ENCODE measurements around the gene SIN3B.

Gene SIN3B

DNA sequence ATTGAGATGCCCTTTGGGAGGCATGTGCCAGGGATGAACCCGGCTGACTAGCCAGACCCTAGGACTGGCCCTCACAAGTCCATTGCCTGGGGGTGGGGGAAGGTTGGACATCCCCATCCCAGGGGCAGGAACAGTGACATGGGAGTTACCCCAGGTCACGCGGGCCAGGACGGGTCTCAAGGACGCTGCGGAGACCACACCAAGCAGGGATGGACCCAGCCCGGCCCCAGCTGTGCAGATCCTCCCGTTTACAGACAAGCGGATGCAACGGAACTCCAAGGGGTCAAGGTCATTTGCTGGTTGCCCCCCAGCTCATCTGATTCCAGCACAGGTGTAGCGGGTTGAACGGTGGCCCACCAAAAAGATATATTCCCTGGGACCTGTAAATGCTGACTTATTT, 79.6 kb downstream of the SIN3B start:
- DNase-seq (ENCODE audit: low read depth in 1 of 2, low spot score in 1 of 2): no peak

DNA sequence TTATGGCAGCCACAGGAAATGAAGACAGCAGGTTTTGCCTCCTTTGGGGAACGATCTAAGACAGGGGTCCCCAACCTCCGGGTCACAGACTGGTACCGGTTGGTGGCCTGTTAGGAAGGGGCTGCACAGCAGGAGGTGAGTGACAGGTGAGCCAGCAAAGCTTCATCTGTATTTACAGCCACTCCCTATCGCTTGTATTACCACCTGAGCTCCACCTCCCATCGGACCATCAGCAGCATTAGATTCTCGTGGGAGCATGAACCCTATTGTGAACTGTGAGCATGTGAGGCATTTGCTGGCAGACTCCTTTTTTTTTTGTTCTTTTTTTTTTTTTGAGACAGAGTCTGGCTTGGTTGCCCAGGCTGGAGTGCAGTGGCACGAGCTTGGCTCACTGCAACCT, 81.8 kb downstream of the SIN3B start:
- no peak for DNase-seq (ENCODE audit: low read depth in 1 of 2, low spot score in 1 of 2)

DNA sequence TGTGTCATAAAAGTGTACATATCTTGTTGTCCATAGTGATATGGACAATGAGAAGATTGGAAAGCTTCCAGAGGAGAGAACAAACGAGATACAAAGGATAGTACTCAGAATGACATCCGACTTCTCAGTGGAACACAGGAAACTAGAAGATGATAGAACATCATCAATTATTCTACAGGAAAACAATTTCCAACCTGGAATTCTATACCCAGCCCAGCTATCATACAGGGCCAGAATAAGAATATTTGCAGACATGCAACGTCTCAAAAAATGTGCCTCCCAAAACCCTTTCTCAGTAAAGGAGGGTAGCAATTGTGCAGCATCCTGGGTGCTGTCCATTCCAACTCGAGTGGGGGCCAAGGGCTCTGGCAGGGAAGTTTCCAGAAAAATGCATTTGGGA, 83.6 kb downstream of the SIN3B start:
- DNase-seq (ENCODE audit: low read depth in 1 of 2, low spot score in 1 of 2): no peak

DNA sequence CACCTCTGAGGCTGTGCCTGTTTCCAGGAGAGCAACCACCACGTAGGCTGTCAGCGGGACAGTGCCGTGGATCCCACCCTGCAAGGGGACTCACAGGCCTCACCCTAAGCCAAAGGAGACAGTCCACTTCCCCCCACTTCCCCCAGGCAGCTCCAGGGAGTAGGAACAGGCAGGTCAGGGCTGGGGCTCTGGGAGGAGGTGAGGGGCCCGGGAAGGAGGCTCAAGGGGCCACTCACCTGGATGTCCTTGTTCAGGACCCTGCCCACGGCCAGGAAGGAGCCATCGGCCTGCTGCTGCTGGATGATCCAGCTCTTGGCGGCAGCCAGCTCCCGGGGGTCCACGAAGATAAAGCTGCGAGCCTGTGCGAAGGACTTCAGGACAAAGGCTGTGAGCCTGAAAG, 85.2 kb downstream of the SIN3B start:
- no peak for DNase-seq (ENCODE audit: low read depth in 1 of 2, low spot score in 1 of 2)

DNA sequence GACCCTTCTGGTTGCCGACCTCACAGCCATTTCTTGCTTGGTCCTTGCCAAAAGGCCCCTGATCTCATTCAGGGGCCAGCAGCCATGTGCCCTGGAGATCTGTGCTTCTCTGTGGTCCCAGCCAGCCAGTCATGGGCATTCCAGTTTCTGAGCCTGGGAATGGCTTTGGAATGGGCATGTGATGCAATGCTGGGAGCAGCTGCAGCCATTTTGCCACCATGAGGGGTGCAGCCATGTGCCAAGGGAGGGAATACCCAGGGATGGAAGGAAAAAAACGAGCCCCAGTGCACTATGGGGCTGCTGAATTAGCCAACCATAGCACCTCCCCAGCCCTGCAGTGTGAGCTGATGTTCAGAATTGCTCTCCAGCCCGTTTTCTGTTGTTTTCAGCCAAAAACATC, 85.9 kb downstream of the SIN3B start:
- no peak for DNase-seq (ENCODE audit: low read depth in 1 of 2, low spot score in 1 of 2)

DNA sequence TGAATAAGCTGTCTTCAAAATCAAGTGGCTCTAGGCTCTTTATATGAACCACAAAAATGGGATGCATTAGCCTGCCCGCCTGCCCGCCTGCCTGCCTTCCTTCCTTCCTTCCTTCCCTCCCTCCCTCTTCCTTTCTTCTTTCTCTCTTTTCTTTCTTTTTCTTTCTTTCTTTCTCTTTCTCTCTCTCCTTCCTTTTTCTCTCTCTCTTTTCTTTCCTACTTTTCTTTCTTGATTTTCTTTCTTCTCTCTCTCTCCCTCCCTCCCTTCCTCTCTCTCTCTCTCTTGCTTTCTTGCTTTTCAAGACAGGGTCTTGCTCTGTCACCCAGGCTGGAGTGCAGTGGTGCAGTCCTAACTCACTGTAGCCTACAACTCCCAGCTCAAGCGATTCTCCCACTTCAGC, 86.5 kb downstream of the SIN3B start:
- no peak for DNase-seq (ENCODE audit: low read depth in 1 of 2, low spot score in 1 of 2)

DNA sequence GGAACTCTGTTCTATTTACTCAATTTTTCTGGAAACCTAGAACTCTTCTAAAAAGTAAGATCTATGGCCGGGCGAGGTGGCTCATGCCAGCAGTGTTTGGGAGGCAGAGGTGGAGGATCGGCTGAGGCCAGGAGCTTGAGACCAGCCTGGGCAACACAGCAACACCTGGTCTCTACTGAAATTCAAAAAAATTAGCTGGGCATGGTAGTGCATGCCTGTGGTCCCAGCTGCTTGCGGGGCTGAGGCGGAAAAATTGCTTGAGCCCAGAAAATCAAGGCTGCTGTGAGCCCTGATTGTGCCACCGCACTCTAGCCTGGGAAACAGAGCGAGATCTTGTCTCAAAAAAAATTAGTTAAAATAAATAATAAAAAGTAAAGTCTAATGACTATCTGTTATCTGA, 88.2 kb downstream of the SIN3B start:
- DNase-seq (ENCODE audit: low read depth in 1 of 2, low spot score in 1 of 2): no peak

DNA sequence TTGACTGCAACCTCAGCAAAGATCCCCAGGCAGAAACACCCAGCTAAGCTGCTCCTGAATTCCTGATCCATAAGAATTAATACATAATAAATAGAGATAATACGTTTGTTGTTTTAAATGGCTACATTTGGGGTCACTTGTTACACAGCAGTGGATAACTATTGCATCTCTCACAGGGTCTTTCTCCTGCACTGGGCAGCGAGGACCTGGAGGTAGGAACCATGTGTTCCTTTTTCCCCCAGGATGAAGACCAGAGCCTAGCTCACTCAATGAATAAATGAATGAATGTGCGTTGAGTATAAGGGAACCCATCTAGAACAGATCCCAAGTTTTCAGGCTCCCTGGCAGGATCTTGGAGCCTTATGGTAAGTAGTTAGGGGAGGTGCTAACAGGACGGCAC, 90.3 kb downstream of the SIN3B start:
- no peak for DNase-seq (ENCODE audit: low read depth in 1 of 2, low spot score in 1 of 2)

DNA sequence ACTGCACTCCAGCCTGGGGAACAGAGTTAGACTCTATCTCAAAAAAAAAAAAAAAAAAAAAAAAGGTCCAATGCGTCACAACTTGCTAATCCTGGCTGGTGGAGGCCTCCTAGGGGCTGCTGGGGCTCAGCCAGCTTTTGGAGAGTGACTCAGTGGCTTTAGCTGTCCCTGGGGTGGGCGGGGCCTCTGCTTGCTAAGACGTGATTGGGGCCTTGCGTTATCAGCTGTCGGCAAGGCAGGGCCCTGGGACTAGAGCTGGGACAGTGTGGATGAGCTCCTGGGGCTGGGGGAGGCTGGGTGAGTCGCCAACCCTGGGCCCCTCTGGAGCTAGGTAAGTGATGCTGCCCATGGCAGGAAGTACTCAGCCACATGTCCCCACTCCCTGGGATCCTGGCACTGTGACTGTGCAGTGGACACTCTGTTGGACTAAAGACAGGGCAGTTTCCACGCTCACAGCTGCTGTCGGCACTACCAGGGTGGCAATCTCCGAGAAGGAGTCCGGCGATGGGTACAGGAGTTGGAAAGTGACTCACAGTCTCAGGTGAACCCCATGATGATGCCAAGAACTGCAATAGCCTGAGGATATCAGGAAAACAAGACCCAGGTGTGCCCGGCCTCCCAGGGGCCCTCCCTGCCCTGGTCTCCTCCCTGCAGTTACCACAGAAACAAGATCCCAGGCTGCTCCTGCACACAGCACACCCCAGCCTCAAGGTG, 91.8 kb downstream of the SIN3B start:
- no peak for DNase-seq (ENCODE audit: low read depth in 1 of 2, low spot score in 1 of 2)

DNA sequence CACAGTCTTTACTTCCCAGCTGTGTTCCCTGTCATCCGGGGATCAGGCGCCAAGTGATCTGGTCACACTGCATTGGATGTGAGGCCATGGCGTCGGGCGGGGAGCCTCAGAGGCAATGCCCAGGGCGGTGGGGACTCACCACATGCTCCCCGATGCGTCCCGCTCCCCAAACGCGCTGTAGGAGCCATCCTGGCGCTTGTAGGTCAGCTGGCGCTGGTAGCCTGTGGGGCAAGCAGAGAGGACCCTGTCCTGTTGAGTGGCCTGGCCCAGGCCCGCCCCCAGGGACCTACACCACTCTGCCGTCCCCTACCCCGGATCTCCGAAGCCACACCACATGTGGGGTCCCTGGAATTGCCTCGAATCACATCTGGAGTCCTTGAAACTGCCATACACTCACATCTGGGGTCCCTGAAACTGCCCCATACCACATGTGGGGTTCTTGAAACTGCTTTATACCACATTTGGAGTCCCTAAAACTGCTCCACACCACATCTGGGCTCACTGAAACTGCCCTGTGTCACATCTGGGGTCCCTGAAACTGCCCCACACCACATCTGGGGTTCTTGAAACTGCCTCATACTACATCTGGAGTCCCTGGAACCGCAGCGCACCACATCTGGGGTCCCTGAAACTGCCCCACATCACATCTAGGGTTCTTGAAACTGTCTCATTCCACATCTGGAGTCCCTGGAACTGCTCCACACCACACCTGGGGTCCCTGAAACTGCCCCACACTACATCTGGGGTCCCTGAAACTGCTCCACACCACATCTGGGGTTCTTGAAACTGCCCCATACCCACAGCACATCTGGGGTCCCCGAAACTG, 92.8 kb downstream of the SIN3B start:
- DNase-seq (ENCODE audit: low read depth in 1 of 2, low spot score in 1 of 2): no peak

DNA sequence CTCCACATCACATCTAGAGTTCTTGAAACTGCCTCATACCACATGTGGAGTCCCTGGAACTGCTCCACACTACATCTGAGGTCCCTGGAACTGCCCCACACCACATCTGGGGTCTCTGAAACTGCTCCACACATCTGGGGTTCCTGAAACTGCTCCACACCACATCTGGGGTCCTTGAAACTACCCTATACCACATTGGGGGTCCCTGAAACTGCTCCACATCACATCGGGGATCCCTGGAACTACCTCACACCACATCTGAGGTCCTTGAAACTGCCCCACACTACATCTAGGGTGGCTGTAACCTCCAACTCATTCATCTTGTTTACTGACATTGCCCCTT, 93.4 kb downstream of the SIN3B start:
- no peak for DNase-seq (ENCODE audit: low read depth in 1 of 2, low spot score in 1 of 2)

DNA sequence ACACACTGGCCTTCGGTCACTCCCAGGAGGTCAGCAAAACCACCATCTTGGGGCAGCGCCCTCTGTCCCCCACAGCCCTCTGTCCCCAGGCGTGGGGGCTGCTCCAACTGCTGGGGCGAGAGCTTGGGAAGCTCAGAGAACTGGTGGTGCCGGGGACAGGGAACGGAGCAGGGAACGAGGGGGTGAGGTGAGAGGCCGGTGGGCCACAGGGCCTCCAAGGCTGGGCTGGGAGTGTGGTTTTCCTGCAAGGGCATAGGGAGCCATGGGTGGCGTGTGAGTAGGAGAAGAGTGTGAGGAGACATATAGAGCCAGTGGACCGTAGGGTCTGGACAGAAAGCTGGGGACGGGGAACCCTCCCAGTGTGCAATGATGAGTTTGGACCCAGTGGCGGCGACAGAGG, 93.8 kb downstream of the SIN3B start:
- DNase-seq (ENCODE audit: low read depth in 1 of 2, low spot score in 1 of 2): no peak

DNA sequence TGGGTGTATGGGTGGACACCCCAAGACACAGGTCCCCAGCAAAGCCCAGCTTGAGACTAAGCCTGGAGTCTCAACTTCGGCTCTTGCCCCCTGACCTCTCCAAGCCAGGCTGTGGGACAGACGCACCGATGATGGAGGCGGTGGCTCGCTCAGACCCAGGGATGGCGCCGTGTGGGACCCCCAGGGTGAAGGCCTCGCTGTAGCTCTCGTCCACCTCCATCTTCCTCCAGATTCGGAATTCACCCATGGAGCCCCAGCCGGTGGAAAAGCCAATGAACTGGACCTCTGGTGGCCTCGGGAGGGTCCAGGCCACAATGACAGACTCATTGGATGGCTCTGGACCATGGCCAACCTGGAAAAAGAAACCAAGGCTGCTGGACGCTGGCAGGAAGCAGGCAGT, 98.7 kb downstream of the SIN3B start:
- DNase-seq (ENCODE audit: low read depth in 1 of 2, low spot score in 1 of 2): no peak

DNA sequence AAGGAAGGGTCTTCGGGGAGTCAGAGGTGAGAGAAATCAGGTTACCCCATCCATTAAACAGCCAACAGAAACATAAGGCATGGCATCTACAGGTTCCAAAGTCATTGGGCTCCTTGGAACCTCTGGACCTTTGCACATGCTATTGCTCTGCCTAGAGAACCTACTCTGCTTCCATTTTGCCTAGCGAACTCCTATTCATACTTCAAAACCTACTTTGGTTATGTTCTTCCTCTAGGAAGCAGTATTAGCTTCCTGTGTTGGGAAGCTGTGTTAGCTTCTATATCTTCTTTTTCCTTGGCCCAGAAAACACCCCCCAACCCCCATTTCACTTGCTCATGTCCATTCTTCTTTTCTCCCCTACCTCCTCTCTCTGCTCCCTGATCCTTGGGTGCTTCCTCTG, 99.2 kb downstream of the SIN3B start:
- DNase-seq (ENCODE audit: low read depth in 1 of 2, low spot score in 1 of 2): no peak

DNA sequence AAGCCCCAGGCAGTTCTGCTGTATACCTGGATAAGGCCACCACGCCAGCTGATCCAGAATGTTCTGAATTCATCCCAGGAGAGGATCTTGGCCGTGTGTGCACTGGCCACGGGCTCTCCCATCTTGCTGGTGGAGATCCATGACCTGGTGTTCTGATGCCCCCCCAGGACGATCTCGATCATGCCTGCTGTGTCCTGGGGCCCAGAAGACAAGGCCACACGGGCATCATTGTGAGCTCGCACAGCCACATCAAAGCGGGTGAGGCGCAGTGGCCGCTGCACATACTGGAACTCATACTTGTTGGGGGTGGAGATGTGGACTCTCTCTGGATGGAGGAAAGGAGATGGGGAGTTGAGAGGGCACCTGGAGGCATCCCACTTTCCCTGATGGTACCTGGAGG, 99.7 kb downstream of the SIN3B start:
- no peak for DNase-seq (ENCODE audit: low read depth in 1 of 2, low spot score in 1 of 2)
